ENCODE results near the gene RAI1.

DNA sequence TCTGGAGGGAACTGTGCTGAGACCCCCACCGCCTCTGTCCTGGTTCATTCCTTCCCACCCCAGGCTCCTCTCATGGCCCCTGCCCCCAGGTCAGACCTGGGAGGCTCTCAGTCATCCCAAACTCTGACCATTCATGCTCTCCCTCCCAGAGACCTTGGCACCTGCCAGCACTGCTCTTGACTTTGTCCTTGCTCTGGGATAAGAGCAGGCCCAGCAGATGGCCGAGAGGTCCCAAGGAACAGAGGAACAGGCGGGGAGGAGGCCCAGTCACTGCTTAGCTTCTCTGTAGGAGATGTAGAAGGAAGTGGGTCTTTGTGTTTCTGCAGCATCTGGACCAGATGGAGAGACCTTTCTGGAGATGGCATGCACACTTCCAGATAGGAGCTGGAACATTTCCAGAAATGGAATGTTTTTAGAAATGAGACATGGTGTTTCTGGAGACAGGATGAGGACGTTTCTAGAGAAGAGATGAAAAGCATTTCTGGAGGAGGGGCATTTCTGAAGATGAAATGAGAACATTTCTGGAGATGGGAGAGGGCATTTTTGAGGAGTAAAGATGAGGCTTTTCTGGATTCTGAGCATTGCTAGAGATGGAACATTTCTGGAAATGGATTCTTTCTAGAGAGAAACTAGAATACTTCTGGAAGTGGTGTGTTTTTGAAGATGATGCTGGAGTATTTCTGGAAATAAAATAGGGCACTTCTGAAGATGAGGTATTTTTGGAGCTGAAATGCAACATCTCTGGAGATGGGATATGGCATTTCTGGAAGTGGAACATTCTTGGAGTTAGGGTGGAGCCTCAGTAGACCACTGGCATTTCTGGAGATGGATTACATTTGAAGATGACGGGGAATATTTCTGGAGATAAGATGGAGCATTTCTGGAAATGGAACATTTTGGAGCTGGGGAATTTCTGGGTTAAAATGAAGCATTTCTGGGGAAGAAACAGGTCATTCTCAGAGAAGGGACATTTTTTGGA, 55.2 kb downstream of the RAI1 start:
- no peak for TF ChIP-seq SUZ12 (IDR thresholded peaks at IDR 0.05)
- no peak for TF ChIP-seq SP1 (IDR thresholded peaks at IDR 0.05)
- TF ChIP-seq FOXA1 (IDR thresholded peaks at IDR 0.05) = no peak

Data from HEK293T (cell line).